GM21717 (cell line): ENCODE measurements around the gene PTPN6.

Experiments
- ATAC-seq: cut with Tn5 transposase; IDR thresholded peaks from one replicate; pipeline ENCODE4 v1.9.1; 2021; ENCODE audit warnings: mild to moderate bottlenecking, moderate library complexity; ENCODE audit not compliant: unreplicated experiment

PTPN6 gene

DNA sequence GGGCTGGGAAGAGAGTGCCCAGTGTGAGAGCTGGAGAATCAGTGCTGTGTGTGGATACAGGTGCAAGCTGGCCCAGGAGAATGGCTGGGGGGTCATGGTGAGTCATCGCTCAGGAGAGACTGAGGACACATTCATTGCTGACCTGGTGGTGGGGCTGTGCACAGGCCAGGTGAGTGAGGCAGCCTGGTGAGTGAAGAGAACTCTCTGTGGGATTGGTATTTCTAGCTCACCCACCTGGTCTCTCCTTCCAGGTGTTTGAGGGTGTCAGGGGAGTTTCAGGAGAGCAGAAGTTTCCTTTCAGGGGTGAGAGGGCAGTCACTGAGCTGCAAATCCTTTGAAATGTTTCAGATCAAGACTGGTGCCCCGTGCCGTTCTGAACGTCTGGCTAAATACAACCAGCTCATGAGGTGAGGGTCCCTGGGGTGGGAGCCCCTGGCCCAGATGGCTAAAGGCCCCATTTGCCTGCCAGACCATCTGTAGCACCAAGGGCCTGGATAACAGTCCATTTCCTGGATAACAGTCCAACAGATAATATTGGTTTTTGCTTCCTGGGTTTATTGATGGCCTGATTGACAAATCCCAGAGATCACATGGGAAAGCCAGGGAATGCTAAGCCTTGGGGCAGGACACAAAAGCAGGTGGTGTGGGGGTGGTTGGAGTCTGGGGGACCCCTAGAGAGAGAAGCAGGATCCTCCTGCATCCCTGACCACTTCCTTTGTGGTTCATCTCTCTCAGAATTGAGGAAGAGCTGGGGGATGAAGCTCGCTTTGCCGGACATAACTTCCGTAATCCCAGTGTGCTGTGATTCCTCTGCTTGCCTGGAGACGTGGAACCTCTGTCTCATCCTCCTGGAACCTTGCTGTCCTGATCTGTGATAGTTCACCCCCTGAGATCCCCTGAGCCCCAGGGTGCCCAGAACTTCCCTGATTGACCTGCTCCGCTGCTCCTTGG, 28.9 kb upstream of the PTPN6 start:
- ATAC-seq: no peak

DNA sequence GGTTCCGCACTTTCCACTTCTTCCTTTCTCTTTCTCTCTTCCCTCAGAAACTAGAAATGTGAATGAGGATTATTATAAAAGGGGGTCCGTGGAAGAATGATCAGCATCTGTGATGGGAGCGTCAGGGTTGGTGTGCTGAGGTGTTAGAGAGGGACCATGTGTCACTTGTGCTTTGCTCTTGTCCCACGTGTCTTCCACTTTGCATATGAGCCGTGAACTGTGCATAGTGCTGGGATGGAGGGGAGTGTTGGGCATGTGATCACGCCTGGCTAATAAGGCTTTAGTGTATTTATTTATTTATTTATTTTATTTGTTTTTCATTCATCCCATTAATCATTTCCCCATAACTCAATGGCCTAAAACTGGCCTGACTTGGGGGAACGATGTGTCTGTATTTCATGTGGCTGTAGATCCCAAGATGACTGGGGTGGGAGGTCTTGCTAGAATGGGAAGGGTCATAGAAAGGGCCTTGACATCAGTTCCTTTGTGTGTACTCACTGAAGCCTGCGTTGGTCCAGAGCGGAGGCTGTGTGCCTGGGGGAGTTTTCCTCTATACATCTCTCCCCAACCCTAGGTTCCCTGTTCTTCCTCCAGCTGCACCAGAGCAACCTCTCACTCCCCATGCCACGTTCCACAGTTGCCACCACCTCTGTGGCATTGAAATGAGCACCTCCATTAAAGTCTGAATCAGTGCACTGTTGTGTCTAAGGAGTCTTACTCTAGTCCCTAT, 28.0 kb upstream of the PTPN6 start:
- no peak for ATAC-seq

DNA sequence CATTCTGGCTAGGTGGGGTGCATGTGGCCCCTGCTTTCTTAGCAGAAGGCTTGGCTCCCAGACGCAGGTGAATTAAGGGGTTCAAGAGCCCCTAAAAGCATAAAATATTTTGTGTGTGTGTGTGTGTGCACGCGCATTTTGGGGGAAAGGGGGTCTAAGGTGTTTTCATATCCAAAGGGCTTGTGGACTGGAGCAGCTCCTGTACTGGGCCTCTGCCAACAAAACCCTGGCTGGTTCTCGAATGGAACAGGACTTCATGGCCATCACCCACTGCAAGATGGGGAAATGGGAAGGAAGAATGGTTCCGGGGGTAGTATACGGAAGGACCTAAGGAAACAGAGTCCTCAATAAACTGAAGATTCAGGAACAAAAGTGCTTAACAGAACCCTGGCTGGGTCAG, 27.3 kb upstream of the PTPN6 start:
- ATAC-seq: no peak

DNA sequence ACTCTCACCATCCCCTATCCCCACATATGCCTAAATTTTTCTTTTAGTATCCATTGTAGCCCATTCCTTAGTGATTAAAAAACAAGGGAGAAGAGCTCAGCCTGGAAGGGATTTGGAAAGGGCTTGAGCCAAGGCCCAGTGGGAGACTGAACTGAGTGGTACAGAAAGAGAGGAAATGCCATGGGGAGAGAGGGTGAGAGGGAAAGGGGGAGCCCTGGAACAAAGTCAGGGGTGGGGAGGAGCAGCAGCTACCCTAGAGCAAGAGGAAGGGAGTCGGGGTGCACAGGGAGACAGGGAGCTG, 26.0 kb upstream of the PTPN6 start:
- no peak for ATAC-seq

DNA sequence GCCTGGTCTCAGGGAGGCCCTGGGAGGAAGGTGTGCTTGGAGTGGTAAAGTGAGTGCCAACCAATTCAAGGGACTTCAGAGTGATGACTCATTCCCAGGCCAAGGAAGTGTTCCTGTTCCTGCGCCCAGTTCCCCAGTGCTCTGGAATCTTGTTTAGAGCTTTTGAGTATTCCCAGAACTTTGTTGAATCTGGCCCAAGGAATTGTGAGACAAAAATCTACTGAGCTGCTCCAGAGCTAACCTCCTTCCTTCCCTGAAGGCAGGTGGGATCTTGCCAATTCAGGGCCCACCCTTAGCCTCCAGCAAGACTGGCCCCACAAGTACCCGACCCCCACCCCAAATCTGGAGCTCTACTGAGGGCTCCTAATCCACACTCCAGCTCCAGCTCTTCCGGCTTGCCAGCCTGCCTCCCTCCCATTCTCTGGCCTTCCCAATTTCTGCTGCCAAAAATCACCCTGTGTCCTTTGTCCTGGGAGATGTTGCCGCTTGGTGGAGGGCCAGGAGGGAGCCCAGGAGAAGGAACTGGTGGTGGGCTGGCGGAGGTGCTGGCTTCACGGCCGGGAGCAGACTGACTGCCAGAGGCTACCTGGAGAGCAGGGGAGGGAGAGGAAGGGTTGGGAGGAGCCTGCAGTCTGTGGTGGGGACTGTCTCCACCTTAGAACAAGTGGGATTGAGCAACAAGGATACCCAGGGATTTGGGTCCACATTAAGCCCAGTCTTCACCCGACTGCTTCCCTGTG, 25.4 kb upstream of the PTPN6 start:
- no peak for ATAC-seq

DNA sequence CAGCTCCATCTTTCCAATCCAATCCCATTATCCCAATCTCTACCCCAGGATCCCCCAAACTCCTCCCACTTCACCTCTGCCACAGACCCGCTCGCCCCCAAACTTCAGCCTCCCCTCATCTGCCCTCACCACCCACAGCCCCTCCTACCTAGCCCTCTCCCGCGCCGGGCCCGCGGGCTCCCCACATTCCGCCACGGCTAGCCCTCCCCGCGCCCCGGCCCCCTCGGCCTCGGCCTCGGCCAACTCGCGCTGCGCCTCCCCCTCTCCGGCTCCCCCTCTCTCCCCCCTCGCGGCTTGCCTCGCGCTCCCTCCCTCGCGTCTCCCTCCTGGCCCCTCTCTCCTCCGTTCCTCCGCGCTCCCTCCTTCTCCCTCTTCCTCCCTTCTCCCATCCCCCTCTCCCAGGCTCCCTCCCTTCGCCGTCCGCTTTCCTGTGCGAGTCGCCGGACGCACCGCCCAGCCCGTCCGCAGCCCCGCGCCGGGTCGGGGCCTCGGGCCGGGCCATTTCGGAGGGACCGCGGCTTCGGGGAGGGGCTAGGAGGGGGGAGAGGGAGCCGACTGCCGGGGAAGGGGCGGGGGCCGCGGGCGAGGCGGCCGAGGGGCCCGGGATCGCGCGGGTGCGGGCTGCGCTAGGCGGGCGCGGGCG, 23.7 kb upstream of the PTPN6 start, which contains the start of gene ATN1:
Gene ATN1 (plus strand): TSS at position 581 of the 643 bp plus-strand sequence. CDS start 6,043 bp downstream, outside the sequence.
- ATAC-seq: no peak

DNA sequence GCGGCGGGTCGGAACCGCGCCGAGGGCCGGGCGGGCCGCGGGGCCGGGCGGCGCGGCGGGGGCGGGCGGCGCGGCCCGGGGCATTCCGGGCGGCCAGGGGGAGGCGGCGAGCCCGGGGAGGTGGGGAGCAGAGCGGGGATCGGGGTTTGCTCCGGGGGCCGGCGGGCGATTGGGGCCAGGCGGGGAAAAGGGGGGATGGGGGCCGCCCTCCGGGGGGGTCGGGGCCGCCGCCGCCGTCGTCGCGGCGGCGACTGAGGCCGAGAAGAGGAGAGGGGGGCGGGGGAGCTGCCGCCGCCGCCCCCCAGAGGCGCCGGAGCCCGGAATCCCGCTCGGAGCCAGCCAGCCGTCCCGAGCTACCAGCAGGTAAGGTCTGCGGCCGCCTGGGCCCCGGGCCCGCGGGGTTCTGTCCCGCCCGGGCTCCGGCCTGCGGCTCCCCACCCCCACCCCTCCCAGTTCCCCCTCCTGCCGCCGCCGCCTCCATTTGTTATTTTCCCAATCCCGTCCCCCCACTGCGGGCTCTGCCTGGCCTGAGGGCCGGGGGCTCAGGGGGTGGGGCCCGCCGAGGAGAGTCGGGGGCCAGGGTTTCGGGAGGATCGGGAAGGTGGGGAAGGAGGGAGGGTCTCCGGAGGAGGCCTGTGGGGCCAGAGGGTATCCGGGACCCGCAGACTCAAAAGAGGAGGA, 23.0 kb upstream of the PTPN6 start:
- ATAC-seq: no peak

DNA sequence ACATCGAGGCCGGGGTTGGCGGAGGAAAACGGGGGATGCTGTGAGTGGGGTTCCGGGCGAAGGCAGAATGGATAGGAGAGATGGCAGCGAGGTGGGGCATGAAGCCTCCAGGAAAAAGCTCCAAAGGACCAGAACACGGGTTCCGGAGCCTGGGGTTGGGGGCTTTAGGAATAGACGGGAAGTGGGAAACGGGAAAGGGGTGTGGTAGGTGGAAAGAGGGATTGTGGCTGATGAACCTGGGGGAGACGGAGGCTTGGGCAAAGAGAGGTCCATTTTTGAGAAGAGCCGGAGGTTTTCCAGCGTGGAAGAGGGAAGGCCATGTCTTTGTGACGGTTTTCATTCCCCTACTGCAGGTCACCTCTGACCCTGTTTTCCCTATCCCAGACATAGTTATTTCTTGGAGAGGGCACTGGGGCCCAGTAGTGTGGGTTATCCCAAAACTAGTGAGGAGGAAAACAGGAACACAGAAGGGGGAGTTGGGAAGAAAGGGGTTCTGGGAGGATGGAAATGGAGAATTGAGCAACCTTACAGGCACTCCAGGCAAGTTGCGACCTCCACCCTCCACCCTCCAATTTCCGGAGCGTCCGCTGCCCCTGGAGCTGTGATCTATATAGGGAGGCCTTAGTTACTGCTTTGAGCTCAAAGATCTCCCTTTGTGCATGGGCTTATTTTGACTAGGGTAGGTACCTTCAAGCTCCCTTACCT, 22.3 kb upstream of the PTPN6 start:
- no peak for ATAC-seq

DNA sequence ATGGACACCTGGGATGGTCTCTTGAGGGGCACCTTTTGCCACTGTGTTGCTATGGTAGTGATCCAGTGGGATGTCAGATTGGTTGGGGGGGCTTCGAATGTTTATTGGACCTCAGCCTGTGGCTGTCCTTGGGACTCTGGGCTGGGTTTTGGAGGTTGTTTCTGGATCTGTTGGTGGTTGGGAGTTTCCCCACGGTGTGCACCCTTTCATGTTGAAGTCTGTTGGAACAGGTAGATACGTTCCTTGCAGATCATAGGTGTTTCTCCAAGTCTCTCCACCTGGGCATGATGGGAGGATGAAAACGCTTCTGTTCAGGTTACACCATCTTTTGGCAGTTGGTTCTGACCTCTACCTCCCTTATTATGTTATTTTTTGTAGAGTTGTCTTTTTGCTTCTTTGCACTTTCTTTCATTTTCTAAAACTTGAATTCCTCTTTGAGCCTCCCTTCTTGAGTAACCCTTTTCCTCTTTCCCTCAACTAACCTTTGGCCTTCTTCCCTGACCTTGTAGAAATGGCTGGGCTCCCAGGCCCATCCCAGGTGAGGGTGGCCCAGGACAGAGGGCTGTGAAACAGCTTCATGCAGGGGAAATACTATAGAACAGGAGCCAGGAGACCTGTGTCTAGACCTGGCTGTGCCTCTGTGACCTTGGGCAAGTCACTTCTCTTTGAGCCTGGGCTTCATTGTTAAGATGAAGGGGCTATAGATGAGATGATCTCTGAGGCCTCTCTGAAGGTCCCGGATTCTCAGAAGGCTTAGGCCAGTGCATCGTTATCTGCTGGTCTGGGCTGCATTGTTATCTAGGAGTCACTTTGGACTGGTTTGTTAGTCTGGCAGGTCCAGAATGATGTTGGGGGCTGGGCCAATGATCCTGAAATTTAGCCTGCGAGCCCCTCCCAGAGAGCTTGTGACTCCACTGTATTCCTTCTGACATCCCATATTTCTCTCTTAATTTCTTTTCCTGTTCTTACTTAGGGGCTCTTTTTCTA, 21.4 kb upstream of the PTPN6 start:
- ATAC-seq: no peak

DNA sequence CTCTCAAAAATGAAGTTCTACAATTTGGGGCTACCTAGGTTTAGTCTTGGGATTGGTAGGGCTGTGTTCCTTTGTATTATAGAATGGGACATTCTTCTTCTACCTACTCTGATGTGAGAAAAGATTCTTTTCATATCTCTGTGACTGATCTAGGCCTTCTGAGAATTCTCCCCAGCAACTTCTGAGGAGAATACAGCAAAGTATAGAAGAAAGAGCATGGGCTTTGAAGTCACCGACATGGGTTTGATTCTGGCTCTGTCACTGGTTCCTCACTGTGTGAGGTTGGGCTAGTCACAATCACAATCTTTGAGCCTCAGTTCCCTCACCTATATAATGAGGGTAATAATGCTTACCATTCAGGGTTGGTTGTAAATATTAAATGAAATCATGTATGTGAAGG, 18.4 kb upstream of the PTPN6 start:
- no peak for ATAC-seq

DNA sequence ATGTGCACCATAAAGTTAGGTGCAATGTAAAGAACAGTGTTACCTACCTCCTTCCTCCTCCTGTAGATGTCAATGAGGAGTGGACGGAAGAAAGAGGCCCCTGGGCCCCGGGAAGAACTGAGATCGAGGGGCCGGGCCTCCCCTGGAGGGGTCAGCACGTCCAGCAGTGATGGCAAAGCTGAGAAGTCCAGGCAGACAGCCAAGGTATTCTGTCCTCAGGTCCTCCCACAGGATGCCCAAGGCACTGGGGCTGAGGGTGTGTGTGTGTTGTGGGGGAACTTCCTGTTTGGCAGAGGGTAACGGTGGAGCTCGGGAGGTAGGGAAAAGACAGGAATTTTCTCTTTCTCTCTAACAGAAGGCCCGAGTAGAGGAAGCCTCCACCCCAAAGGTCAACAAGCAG, 17.0 kb upstream of the PTPN6 start:
- ATAC-seq: no peak

DNA sequence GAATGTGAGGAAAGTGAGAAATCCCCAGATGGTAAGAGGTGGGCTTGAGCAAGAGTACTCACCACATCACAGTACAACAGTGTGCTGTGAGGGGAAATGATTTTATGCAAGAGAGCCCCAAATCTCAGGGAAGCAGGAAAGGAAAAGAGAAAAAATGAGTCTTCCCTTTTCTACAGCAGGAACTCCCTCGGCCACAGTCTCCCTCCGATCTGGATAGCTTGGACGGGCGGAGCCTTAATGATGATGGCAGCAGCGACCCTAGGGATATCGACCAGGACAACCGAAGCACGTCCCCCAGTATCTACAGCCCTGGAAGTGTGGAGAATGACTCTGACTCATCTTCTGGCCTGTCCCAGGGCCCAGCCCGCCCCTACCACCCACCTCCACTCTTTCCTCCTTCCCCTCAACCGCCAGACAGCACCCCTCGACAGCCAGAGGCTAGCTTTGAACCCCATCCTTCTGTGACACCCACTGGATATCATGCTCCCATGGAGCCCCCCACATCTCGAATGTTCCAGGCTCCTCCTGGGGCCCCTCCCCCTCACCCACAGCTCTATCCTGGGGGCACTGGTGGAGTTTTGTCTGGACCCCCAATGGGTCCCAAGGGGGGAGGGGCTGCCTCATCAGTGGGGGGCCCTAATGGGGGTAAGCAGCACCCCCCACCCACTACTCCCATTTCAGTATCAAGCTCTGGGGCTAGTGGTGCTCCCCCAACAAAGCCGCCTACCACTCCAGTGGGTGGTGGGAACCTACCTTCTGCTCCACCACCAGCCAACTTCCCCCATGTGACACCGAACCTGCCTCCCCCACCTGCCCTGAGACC, 15.6 kb upstream of the PTPN6 start:
- ATAC-seq: no peak

DNA sequence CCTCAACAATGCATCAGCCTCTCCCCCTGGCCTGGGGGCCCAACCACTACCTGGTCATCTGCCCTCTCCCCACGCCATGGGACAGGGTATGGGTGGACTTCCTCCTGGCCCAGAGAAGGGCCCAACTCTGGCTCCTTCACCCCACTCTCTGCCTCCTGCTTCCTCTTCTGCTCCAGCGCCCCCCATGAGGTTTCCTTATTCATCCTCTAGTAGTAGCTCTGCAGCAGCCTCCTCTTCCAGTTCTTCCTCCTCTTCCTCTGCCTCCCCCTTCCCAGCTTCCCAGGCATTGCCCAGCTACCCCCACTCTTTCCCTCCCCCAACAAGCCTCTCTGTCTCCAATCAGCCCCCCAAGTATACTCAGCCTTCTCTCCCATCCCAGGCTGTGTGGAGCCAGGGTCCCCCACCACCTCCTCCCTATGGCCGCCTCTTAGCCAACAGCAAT, 14.9 kb upstream of the PTPN6 start:
- ATAC-seq: no peak

DNA sequence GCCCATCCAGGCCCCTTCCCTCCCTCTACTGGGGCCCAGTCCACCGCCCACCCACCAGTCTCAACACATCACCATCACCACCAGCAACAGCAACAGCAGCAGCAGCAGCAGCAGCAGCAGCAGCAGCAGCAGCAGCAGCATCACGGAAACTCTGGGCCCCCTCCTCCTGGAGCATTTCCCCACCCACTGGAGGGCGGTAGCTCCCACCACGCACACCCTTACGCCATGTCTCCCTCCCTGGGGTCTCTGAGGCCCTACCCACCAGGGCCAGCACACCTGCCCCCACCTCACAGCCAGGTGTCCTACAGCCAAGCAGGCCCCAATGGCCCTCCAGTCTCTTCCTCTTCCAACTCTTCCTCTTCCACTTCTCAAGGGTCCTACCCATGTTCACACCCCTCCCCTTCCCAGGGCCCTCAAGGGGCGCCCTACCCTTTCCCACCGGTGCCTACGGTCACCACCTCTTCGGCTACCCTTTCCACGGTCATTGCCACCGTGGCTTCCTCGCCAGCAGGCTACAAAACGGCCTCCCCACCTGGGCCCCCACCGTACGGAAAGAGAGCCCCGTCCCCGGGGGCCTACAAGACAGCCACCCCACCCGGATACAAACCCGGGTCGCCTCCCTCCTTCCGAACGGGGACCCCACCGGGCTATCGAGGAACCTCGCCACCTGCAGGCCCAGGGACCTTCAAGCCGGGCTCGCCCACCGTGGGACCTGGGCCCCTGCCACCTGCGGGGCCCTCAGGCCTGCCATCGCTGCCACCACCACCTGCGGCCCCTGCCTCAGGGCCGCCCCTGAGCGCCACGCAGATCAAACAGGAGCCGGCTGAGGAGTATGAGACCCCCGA, 14.3 kb upstream of the PTPN6 start:
- no peak for ATAC-seq

DNA sequence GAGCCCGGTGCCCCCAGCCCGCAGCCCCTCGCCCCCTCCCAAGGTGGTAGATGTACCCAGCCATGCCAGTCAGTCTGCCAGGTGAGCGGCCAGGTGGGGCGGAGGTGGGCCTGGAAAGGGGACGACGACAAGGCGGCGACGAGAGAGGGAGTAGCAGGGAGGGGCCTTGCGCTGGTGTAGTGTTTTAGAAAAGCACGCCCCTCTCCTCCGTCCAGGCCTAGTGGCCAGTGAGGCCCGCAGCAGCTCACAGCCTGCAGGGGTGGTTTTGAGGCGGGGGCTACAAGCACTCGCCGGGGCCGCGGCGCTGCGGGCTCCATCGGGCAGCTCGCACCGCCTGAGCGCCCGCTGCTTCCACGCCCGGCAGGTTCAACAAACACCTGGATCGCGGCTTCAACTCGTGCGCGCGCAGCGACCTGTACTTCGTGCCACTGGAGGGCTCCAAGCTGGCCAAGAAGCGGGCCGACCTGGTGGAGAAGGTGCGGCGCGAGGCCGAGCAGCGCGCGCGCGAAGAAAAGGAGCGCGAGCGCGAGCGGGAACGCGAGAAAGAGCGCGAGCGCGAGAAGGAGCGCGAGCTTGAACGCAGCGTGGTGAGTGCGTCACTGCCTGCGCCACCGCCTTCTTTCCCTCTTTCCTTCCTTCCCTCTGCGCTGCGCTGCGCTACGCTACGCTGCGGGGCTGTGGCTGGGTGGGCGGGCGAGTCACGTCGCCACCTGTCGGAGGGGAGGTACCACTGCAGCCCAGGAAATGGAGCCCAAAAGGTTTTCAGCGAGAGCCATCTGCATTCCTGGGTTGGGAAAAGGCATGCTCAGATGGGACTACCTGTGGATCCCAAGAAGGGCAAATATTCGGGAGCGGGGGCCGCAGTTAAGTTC, 13.4 kb upstream of the PTPN6 start:
- ATAC-seq: peak; percentile 72
